Chondrocyte (in vitro differentiated cells): ENCODE results near the gene PTAFR. TPM values are rescaled to one million over a fixed set of nuclear protein-coding genes. Genes with fewer than 3 reads are reported as not detected.

Experiments used
- DNase-seq: peaks from one replicate; pipeline ENCODE4 v3.0.0; 2021; ENCODE audit warnings: mixed read lengths, low spot score
- H3K27ac Mint-ChIP-seq: one replicate; pipeline ENCODE4 v1.8.0; 2021; ENCODE audit warnings: mild to moderate bottlenecking, moderate library complexity, mixed read lengths; ENCODE audit not compliant: unreplicated experiment
- H3K27me3 Mint-ChIP-seq: 2 replicates; pipeline ENCODE4 v1.8.0; 2021; ENCODE audit warnings: low read depth, mixed read lengths
- H3K36me3 Mint-ChIP-seq: 2 replicates; pipeline ENCODE4 v1.8.0; 2021; ENCODE audit warnings: low read depth, mixed read lengths
- H3K4me1 Mint-ChIP-seq: 2 replicates; pipeline ENCODE4 v1.8.0; 2021; ENCODE audit warnings: low read depth, mild to moderate bottlenecking, mixed read lengths
- H3K4me3 Mint-ChIP-seq: one replicate; pipeline ENCODE4 v1.8.0; 2021; ENCODE audit warnings: mild to moderate bottlenecking, moderate library complexity, mixed read lengths; ENCODE audit not compliant: unreplicated experiment
- H3K9me3 Mint-ChIP-seq: 2 replicates; pipeline ENCODE4 v1.8.0; 2021; ENCODE audit warnings: low read depth, mixed read lengths
- total RNA-seq: library from RNA; stranded (reverse); gene quantifications from 3 replicates; pipeline ENCODE4 v1.2.1, GENCODE V29; 2021
- TF ChIP-seq, protein P1 (sequence below): fragments of 200-600 bp; sonication (generic); IDR thresholded peaks from 2 replicates; pipeline ENCODE4 v1.5.0; 2021; ENCODE audit warnings: antibody characterized with exemption, mild to moderate bottlenecking, moderate library complexity

PTAFR gene
- total RNA-seq, 1 donor from 2014 or later: 0.07 TPM

DNA sequence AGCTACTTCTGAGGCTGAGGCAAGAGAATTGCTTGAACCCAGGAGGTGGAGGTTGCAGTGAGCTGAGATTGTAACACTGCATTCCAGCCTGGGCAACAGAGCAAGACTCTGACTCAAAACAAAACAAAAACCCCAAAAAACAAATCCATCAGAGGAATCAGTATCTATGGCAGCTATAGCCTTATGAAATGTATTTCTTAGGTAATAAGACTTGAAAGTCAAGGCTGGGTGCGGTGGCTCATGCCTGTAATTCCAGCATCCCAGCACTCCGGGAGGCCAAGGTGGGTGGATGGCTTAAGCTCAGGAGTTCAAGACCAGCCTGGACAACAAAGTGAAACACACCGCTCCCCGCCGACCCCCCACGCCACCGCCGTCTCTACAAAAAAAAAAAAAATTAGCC lies 56.9 kb downstream of the PTAFR start:
- H3K27ac Mint-ChIP-seq: no peak overlapping the region
- DNase-seq: no peak
- peaks cover 10% of the 10 kb centered on the region for H3K4me1 Mint-ChIP-seq
- H3K36me3 Mint-ChIP-seq: no peaks in the 10 kb centered on the region
- H3K9me3 Mint-ChIP-seq: no peaks in the 10 kb centered on the region
- TF ChIP-seq, protein P1, sequence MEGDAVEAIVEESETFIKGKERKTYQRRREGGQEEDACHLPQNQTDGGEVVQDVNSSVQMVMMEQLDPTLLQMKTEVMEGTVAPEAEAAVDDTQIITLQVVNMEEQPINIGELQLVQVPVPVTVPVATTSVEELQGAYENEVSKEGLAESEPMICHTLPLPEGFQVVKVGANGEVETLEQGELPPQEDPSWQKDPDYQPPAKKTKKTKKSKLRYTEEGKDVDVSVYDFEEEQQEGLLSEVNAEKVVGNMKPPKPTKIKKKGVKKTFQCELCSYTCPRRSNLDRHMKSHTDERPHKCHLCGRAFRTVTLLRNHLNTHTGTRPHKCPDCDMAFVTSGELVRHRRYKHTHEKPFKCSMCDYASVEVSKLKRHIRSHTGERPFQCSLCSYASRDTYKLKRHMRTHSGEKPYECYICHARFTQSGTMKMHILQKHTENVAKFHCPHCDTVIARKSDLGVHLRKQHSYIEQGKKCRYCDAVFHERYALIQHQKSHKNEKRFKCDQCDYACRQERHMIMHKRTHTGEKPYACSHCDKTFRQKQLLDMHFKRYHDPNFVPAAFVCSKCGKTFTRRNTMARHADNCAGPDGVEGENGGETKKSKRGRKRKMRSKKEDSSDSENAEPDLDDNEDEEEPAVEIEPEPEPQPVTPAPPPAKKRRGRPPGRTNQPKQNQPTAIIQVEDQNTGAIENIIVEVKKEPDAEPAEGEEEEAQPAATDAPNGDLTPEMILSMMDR: no peak
- H3K27me3 Mint-ChIP-seq: no peaks in the 10 kb centered on the region
- no peak overlapping the region for H3K4me3 Mint-ChIP-seq

DNA sequence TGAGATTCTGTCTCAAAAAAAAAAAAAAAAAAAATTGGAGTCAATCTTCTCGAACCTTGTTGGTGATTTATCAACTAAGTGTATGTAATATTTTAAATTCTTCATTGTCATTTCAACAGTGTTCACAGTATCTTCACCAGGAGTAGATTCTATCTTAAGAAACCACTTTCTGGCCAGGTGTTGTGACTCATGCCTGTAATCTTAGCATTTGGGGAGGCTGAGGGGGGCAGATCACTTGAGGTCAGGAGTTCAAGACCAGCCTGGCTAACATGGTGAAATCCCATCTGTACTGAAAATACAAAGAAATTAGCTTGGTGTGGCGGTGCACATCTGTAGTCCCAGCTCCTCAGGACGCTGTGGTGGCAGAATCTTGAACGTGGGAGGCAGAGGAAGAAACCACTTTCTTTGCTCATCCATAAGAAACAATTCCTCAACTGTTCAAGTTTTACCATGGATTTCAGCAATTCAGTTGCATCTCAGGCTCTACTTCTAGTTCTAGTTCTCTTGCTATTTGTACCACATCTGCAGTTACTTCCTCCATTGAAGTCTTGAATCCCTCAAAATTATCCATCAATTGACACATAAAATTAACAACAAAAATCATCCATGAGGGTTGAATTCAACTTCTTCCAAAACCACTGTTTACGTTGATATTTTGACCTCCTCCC lies 57.7 kb downstream of the PTAFR start:
- TF ChIP-seq, protein P1: no peak
- H3K36me3 Mint-ChIP-seq: no peaks in the 10 kb centered on the region
- H3K9me3 Mint-ChIP-seq: no peaks in the 10 kb centered on the region
- H3K27me3 Mint-ChIP-seq: no peaks in the 10 kb centered on the region
- no peak overlapping the region for H3K27ac Mint-ChIP-seq
- H3K4me1 Mint-ChIP-seq: peaks cover 9% of the 10 kb centered on the region
- H3K4me3 Mint-ChIP-seq: no peak overlapping the region
- no peak for DNase-seq

DNA sequence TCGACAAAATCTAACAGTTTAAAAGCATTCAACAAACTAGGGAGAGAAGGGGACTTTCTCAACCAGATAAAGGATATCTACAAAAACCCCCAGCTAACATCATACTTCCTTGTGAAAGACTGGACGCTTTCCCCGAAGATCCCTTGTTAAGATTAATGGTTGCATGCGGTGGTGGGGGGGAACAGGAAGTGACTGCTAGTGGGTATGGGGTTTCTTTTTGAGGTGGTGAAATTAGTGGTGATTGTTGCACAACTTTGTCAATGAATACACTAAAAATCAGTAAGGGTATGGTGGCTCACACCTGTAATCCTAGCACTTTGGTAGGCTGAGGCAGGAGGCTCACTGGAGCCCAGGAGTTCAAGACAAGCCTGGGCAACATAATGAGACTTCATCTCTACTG lies 61.2 kb downstream of the PTAFR start:
- DNase-seq: no peak
- Mint-ChIP-seq H3K4me3 (no peak overlapping the region), H3K27ac (no peak overlapping the region), H3K4me1 (no peaks in the 10 kb centered on the region), H3K27me3 (no peaks in the 10 kb centered on the region), H3K36me3 (no peaks in the 10 kb centered on the region), H3K9me3 (peaks cover 3% of the 10 kb centered on the region)
- TF ChIP-seq, protein P1: no peak

DNA sequence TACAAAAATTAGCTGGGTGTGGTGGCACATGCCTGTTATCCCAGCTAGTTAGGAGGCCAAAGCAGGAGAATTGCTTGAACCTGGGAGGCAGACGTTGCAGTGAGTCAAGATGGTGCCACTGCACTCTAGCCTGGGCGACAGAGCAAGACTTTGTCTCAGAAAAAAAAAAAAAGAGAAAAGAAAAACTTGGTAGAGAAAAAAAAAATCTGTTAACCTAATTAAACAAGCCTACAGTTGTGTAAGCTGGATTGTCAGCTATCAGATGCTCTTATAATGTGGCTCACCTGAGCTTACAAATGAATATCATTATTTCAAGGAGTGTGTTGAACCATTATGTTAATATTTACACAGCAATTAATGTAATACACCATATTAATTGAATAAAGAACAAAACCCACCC lies 61.6 kb downstream of the PTAFR start:
- Mint-ChIP-seq H3K4me1 (no peaks in the 10 kb centered on the region), H3K9me3 (peaks cover 3% of the 10 kb centered on the region), H3K27me3 (no peaks in the 10 kb centered on the region), H3K36me3 (no peaks in the 10 kb centered on the region), H3K27ac (no peak overlapping the region), H3K4me3 (no peak overlapping the region)
- no peak for DNase-seq
- TF ChIP-seq, protein P1: no peak

DNA sequence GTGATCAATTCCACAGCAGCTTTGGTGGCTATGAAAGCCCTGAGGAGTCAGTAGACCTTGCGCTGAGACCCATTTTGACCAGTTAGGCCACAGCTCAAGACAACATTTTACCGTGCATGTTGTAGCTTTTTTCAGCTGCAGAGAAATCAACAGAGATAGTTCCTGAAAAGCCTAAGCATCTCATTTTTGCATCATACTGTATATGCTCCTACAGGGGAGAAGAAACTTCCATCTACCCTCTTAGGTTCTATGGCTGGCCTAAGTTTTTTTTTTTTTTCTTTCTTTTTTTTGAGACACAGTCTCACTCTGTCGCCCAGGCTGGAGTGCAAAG lies 63.3 kb downstream of the PTAFR start:
- no peak overlapping the region for H3K27ac Mint-ChIP-seq

More for the DNA sequence above, 63.3 kb downstream of the PTAFR start:
- DNase-seq: no peak
- no peaks in the 10 kb centered on the region for H3K27me3 Mint-ChIP-seq
- H3K9me3 Mint-ChIP-seq: peaks cover 3% of the 10 kb centered on the region
- H3K4me1 Mint-ChIP-seq: no peaks in the 10 kb centered on the region
- H3K36me3 Mint-ChIP-seq: no peaks in the 10 kb centered on the region
- no peak overlapping the region for H3K4me3 Mint-ChIP-seq
- TF ChIP-seq, protein P1: no peak
